ENCODE results near the gene ZBTB49.

DNA sequence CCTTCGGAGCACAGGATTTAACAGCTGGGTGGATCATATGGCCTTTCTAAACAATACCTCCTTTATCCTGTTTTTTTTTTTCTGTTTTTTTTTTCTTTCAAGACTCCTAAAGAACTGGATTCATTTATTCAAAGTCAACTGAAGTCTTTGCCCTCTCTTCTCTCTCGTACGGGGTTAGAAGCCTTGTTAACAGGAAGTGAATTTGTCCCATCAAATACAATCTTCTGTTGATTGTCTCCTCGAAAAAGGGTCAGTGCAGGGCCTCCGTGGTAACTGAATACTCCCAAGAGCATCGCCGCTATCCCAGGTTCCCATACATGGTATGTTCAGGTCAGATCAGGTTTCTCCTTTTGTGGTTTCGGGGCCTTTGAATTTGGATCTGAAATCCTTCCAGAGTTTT, 40.2 kb upstream of the ZBTB49 start:
- TF ChIP-seq CTCF (IDR thresholded peaks at IDR 0.05): no peak
- no peak for TF ChIP-seq POLR2A (IDR thresholded peaks at IDR 0.05)
- TF ChIP-seq EP300 (IDR thresholded peaks at IDR 0.05): no peak

All from upper lobe of left lung (tissue), 4 donors.